Common myeloid progenitor, CD34-positive (primary cell): ENCODE results near the gene SASH1.

Experiments used
- CTCF ChIA-PET: fragments of 350-600 bp; sonication (Branson Sonifier 250); formaldehyde crosslinking; loops from one replicate; lab custom pipeline; 2021; ENCODE audit warnings: antibody characterized with exemption; lab: Charles Lee
- POLR2A ChIA-PET: fragments of 350-600 bp; sonication (Branson Sonifier 250); formaldehyde crosslinking; loops from one replicate; lab custom pipeline; 2021; ENCODE audit warnings: antibody characterized with exemption; lab: Charles Lee
- DNase-seq, 3 donors: peaks; one replicate each; pipeline versions ENCODE4 v3.0.0 to v3.0.0-alpha.2; 2013
- H3K27ac ChIP-seq, 2 experiments: 1 replicate in 1 of 2; 2 replicates in 1 of 2; pipeline ENCODE4 v1.7.0; 2013; ENCODE audit warnings: inconsistent platforms in 2 of 2, low read length in 2 of 2, mild to moderate bottlenecking in 2 of 2, low read depth in 1 of 2, moderate library complexity in 1 of 2; ENCODE audit not compliant: severe bottlenecking in 2 of 2, insufficient read depth in 1 of 2, poor library complexity in 1 of 2
- H3K27me3 ChIP-seq, 5 experiments: replicated peaks in 2 of 5; 1 replicate in 3 of 5; 2 replicates in 2 of 5; pipeline versions ENCODE4 v1.6.1 to v1.7.0; 2013; ENCODE audit warnings: low read length in 4 of 5, mild to moderate bottlenecking in 2 of 5, moderate library complexity in 2 of 5, inconsistent platforms in 1 of 5; ENCODE audit not compliant: insufficient read depth in 5 of 5, control insufficient read depth in 4 of 5
- H3K36me3 ChIP-seq, 4 experiments: 1 replicate in 2 of 4; 2 replicates in 2 of 4; pipeline versions ENCODE4 v1.6.1 to v1.7.0; 2013; ENCODE audit warnings: low read length in 3 of 4, control low read depth in 1 of 4, mild to moderate bottlenecking in 1 of 4; ENCODE audit not compliant: control insufficient read depth in 4 of 4, insufficient read depth in 4 of 4
- H3K4me1 ChIP-seq, 4 experiments: 1 replicate in 3 of 4; 2 replicates in 1 of 4; pipeline versions ENCODE4 v1.6.1 to v1.7.1; 2013; ENCODE audit warnings: low read length in 3 of 4, mild to moderate bottlenecking in 3 of 4, control low read depth in 1 of 4, inconsistent platforms in 1 of 4, moderate library complexity in 1 of 4; ENCODE audit not compliant: control insufficient read depth in 4 of 4, insufficient read depth in 4 of 4; ENCODE audit errors: control extremely low read depth in 1 of 4
- H3K4me3 ChIP-seq, 7 experiments: 1 replicate in 4 of 7; 2 replicates in 3 of 7; pipeline versions ENCODE4 v1.5.1 to v1.7.0; 2013; ENCODE audit warnings: mild to moderate bottlenecking in 7 of 7, low read length in 6 of 7, moderate library complexity in 6 of 7, inconsistent platforms in 2 of 7, low read depth in 2 of 7, control low read depth in 1 of 7; ENCODE audit not compliant: insufficient read depth in 4 of 7, control insufficient read depth in 1 of 7; ENCODE audit errors: extremely low read depth in 1 of 7
- H3K9me3 ChIP-seq, 5 experiments: 1 replicate in 4 of 5; 2 replicates in 1 of 5; pipeline versions ENCODE4 v1.6.1 to v1.7.1; 2013; ENCODE audit warnings: low read length in 4 of 5, mild to moderate bottlenecking in 2 of 5, inconsistent platforms in 1 of 5, low read depth in 1 of 5, moderate library complexity in 1 of 5; ENCODE audit not compliant: control insufficient read depth in 4 of 5, insufficient read depth in 2 of 5; ENCODE audit errors: control extremely low read depth in 1 of 5
- WGBS: methylation state at CpG from one replicate; pipeline ENCODE4 v1.1.5; 2013; ENCODE audit not compliant: insufficient coverage; 5-methylcytosine and 5-hydroxymethylcytosine counted together

SASH1 gene

DNA sequence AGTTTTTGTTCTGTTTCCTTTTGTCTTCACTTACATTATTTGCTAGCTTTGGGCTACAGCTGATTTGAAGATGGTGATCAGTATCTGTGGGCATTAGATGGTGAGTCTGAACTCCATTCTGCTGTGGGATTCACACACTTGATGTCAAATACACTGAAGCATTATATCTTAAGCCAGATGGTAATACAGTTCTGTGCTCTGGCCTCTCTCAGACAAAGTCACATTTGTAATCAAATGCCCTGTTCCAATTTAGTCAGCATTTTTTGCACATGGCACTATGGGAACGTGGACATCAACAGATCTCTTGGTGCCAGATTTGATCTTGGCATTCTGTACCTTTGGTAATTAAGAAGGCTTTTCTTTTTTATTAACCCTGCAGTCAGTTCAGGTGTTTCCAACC, 56.0 kb downstream of the SASH1 start:
- Histone ChIP-seq H3K27me3 (peaks cover 0 to 47% (median 3%) of the 10 kb centered on the region in 5 experiments), H3K36me3 (no peaks in the 10 kb centered on the region), H3K9me3 (no peaks in the 10 kb centered on the region), H3K4me3 (no peak overlapping the region), H3K4me1 (no peaks in the 10 kb centered on the region), H3K27ac (no peak overlapping the region)
- ChIA-PET CTCF (no interaction called here), POLR2A (no interaction called here)
- 100% methylated on average over 1 of the region's 1 CpG for WGBS
- DNase-seq: no peak

DNA sequence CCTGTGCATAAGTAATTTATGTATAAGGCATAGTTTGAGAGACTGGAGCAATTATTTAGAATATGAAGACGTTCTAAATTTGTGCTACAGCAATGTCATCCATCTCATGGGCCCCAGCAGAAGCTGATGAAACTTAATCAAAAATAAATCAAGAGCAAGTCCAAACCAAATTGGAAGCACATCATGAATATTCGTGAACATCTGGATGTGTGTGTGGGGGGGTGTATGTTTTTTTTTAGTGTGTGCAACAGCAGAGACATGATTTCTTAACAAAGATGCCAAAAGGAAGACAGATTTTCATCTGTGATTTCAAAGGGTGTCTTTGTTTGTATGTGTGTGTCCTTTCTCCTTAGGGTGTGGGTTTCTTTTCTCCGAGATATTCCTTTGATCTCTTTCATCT, 58.9 kb downstream of the SASH1 start:
- H3K4me1 ChIP-seq: no peaks in the 10 kb centered on the region
- DNase-seq: no peak
- no peaks in the 10 kb centered on the region for H3K36me3 ChIP-seq
- H3K27me3 ChIP-seq: peaks cover 2 to 42% (median 4%) of the 10 kb centered on the region in 5 experiments
- H3K27ac ChIP-seq: no peak overlapping the region
- WGBS: no CpG with 5 or more reads among the region's 3 CpGs
- H3K9me3 ChIP-seq: no peaks in the 10 kb centered on the region
- ChIA-PET CTCF (no interaction called here), POLR2A (no interaction called here)
- H3K4me3 ChIP-seq: no peak overlapping the region

DNA sequence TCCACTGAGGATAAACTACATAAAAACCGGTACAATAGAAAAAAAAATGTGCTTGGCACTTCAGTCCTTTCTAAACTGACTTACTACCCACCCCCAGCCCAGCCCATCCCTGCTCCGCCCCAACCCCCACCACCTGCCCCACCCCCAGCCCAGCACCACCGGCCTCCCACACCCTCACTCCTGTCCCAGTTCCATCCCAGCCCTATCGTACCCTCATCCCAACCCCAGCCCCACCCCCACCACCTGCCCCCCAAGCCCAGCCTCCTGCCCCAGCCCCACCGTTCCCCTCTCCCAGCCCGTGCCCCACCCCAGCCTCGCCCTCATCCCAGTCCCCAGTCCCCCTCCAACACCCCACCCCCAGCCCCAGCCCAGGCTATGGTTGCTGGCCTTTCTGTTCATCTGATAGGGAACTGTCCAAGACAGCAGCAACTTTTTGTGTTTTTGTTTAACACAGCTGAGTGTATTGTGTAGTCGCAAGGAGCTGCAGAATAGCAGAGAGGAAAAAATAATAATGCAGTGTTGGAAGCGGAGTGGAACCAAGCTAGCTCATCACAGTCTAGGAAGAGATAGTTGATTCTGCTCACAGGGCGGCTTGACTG, 61.9 kb downstream of the SASH1 start:
- H3K27ac ChIP-seq: no peak overlapping the region
- ChIA-PET CTCF (no interaction called here), POLR2A (no interaction called here)
- no peak for DNase-seq
- H3K4me1 ChIP-seq: no peaks in the 10 kb centered on the region
- H3K4me3 ChIP-seq: no peak overlapping the region
- no peaks in the 10 kb centered on the region for H3K36me3 ChIP-seq
- WGBS: 100% methylated on average over 2 of the region's 10 CpGs
- peaks cover 2 to 38% (median 4%) of the 10 kb centered on the region in 5 experiments for H3K27me3 ChIP-seq
- no peaks in the 10 kb centered on the region for H3K9me3 ChIP-seq

DNA sequence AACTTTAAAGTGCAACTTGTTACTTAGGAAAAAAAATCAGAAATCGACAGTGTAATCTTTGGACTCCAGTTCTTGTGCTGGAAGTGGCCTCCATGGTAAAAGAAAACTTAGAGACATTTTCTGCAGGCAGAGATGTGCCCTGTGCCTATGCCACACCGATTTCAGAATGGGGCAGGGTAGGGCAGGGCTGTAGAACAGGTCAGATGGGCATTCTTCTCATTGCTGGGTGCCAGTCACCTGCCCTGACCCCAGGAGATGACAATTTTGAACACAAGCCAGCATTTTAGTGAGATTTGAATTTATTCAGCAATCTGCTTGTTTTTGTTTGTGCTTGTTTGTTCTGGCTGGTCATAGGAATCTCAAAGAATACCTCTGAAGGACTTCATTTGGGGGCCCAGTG, 63.3 kb downstream of the SASH1 start:
- WGBS: 80% methylated on average over 2 of the region's 2 CpGs

DNA sequence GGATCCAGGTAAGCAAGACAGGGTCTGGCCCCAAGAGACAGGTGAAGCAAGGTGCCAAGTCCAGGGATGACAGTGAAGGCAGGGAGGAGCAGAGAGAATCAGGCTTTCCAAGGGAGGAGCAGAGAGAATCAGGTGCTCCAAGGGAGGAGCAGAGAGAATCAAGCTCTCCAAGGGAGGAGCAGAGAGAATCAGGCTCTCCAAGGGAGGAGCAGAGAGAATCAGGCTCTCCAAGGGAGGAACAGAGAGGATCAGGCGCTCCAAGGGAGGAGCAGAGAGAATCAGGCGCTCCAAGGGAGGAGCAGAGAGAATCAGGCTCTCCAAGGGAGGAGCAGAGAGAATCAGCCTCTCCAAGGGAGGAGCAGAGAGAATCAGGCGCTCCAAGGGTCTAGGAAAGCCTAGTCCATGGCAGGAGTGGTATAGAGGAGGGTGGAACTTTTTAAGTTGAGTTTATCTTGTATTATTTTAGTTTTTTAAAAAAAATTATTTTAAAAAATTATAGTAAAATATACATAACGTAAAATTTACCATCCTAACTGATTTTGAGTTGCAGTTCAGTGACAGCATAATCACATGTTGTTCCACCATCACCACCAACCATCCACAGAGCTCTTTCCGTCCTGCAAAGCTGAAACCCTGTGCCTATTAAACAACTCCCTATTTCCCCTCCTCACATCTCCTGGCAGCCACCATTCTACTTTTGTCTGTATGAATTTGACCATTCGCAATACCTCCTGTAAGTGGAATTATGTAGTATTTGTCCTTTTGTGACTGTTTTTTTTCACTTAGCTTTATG, 64.1 kb downstream of the SASH1 start:
- no peak for DNase-seq
- WGBS: 97% methylated on average over 4 of the region's 6 CpGs
- CTCF ChIA-PET: no interaction called here
- H3K4me1 ChIP-seq: no peaks in the 10 kb centered on the region
- H3K27ac ChIP-seq: no peak overlapping the region
- no peaks in the 10 kb centered on the region for H3K9me3 ChIP-seq
- H3K36me3 ChIP-seq: no peaks in the 10 kb centered on the region
- no peak overlapping the region for H3K4me3 ChIP-seq
- peaks cover 2 to 26% (median 4%) of the 10 kb centered on the region in 5 experiments for H3K27me3 ChIP-seq
- POLR2A ChIA-PET: no interaction called here

More for the DNA sequence above, 63.3 kb downstream of the SASH1 start:
- Histone ChIP-seq H3K4me1 (no peaks in the 10 kb centered on the region), H3K9me3 (no peaks in the 10 kb centered on the region), H3K36me3 (no peaks in the 10 kb centered on the region), H3K27me3 (peaks cover 2 to 28% (median 4%) of the 10 kb centered on the region in 5 experiments), H3K4me3 (no peak overlapping the region), H3K27ac (no peak overlapping the region)
- DNase-seq: no peak
- POLR2A ChIA-PET: no interaction called here
- CTCF ChIA-PET: no interaction called here

DNA sequence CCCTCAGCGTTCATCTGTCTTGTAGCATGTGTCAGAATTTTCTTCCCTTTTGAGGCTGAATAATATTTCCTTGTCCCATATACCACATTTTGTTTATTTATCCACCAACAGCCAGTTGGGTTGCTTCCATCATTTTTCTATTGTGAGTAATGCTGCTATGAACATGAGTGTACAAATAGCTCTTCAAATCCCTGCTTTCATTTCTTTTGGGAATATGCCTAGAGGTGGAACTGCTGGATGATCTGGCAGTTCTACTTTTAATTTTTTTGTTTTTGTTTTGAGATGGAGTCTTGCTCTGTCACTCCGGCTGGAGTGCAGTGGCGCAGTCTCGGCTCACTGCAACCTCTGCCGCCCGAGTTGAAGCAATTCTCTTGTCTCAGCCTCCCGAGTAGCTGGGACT, 64.7 kb downstream of the SASH1 start:
- peaks cover 2 to 26% (median 4%) of the 10 kb centered on the region in 5 experiments for H3K27me3 ChIP-seq
- no peaks in the 10 kb centered on the region for H3K36me3 ChIP-seq
- H3K4me3 ChIP-seq: no peak overlapping the region
- ChIA-PET POLR2A (no interaction called here), CTCF (no interaction called here)
- DNase-seq: no peak
- WGBS: no CpG with 5 or more reads among the region's 7 CpGs
- no peak overlapping the region for H3K27ac ChIP-seq
- H3K4me1 ChIP-seq: no peaks in the 10 kb centered on the region
- no peaks in the 10 kb centered on the region for H3K9me3 ChIP-seq
